Vagina (tissue), 2 donors: ENCODE data around the gene ANXA5.

ENCODE experiments used
- POLR2AphosphoS5 ChIP-seq, 2 donors: sonication (generic); formaldehyde crosslinking; IDR thresholded peaks; one replicate each; pipeline ENCODE4 v1.9.0; 2017; ENCODE audit warnings: antibody characterized with exemption in 2 of 2, mild to moderate bottlenecking in 2 of 2, low read depth in 1 of 2; ENCODE audit not compliant: insufficient read depth in 1 of 2
- TF ChIP-seq, protein P1 (sequence below), 3 experiments: fragments of 450-650 bp in 2 of 3; fragments of 200-600 bp in 1 of 3; sonication (generic) in 1 of 3; IDR thresholded peaks; one replicate each; pipeline ENCODE4 v1.5.1; 2017 to 2019; ENCODE audit warnings: antibody characterized with exemption in 3 of 3, mild to moderate bottlenecking in 2 of 3, moderate library complexity in 2 of 3

DNA sequence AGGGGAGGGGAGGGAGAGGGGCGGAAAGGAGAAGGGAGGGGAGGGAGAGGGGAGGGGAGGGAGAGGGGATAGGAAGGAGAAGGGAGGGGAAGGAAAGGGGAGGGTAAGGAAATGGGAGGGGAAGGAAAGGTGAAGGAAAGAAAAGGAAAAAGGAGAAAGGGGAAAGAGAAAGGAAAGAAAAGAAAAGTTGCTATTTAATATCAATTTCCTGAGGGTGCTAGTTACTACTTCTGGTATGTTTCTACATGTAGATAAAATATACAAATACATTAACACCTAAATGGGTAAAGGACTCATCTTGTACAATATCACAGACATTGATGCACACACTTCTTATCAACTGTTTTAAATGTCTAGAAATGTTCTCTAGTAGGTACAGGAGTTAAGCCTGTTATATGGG, 22.6 kb downstream of the ANXA5 start:
- TF ChIP-seq, protein P1, sequence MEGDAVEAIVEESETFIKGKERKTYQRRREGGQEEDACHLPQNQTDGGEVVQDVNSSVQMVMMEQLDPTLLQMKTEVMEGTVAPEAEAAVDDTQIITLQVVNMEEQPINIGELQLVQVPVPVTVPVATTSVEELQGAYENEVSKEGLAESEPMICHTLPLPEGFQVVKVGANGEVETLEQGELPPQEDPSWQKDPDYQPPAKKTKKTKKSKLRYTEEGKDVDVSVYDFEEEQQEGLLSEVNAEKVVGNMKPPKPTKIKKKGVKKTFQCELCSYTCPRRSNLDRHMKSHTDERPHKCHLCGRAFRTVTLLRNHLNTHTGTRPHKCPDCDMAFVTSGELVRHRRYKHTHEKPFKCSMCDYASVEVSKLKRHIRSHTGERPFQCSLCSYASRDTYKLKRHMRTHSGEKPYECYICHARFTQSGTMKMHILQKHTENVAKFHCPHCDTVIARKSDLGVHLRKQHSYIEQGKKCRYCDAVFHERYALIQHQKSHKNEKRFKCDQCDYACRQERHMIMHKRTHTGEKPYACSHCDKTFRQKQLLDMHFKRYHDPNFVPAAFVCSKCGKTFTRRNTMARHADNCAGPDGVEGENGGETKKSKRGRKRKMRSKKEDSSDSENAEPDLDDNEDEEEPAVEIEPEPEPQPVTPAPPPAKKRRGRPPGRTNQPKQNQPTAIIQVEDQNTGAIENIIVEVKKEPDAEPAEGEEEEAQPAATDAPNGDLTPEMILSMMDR (IDR thresholded peaks at IDR 0.05) = no peak
- no peak for TF ChIP-seq POLR2AphosphoS5 (IDR thresholded peaks at IDR 0.05; ENCODE audit: insufficient read depth in 1 of 2, low read depth in 1 of 2)
